ENCODE results near the gene TUBAL3. TPM values are rescaled to one million over a fixed set of nuclear protein-coding genes. Genes with fewer than 3 reads are reported as not detected.
A peak's percentile ranks its signal among the peaks of the same experiment; 100 is the strongest.
"Not testable (repeated sequence)": the region's sequence is repeated elsewhere in the genome, so short reads cannot be mapped to it uniquely, and the experiment has no call there.

The TUBAL3 gene
- total RNA-seq, 2 donors from 2014 or later: not detected

DNA sequence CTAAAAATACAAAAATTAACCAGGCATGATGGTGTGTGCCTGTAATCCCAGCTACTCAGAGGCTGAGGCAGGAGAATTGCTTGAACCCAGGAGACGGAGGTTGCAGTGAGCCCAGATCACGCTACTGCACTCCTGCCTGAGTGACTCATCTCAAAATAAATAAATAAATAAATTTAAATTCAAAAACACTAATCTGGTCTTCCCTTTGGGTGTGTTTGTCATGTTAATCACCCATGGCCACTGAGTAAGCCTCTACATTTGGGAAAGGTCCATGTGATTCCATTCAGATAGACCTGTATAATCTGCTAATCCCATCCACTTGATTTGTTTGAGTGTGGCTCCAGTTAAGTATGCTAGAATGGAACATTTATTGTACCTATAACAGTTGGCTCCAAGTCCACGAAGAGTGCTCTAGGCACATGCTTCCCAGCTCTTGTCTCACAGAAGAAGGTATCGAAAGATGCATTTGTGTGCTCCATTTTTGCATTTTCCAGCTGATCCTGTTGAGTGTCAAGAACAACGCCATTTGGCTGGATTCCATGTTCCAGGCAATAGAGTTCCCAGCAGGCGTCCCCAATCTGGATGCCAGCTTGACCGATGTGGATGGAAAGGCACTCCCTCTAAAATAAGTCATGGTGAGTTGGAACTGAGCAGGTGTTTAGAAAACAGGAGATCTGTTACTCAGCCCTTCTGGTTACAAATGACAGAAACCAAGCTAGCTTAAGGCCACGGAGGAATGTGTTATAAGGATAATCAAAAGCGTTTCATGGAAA lies 4.0 kb downstream of the TUBAL3 start:
- H3K9me3 Mint-ChIP-seq: no peaks in the 10 kb centered on the region
- DNase-seq (ENCODE audit: low spot score in 2 of 2) (no peak), ATAC-seq (no peak)
- no peaks in the 10 kb centered on the region for H3K36me3 Mint-ChIP-seq
- no peak overlapping the region for H3K27ac Mint-ChIP-seq

- H3K36me3 Mint-ChIP-seq: no peaks in the 10 kb centered on the region
- ATAC-seq: no peak
- H3K27ac Mint-ChIP-seq: no peak overlapping the region
- H3K9me3 Mint-ChIP-seq: no peaks in the 10 kb centered on the region
- DNase-seq (ENCODE audit: low spot score in 2 of 2): no peak
Measured at GRCh38 chr10:5399332-5399731, 5.3 kb downstream of the TUBAL3 start.

- no peak overlapping the region for H3K27ac Mint-ChIP-seq
- H3K36me3 Mint-ChIP-seq: peaks cover under 1 to 9% of the 10 kb centered on the region in 2 donors
- ATAC-seq: no peak
Measured at GRCh38 chr10:5396556-5397300, 7.9 kb downstream of the TUBAL3 start.

GRCh38 chr10:5395168-5395567 lies 9.5 kb downstream of the TUBAL3 start:
- DNase-seq (ENCODE audit: low spot score in 2 of 2) (no peak), ATAC-seq (no peak)
- Mint-ChIP-seq H3K27ac (no peak overlapping the region), H3K9me3 (peaks cover 10 to 14% of the 10 kb centered on the region in 2 donors), H3K36me3 (peaks cover 6 to 25% of the 10 kb centered on the region in 2 donors)

More at GRCh38 chr10:5396556-5397300, 7.9 kb downstream of the TUBAL3 start:
- peaks cover 0 to under 1% of the 10 kb centered on the region in 2 donors for H3K9me3 Mint-ChIP-seq
- DNase-seq (ENCODE audit: low spot score in 2 of 2): no peak

GRCh38 chr10:5393529-5393928 lies 11.1 kb downstream of the TUBAL3 start:
- no peak for ATAC-seq
- Mint-ChIP-seq H3K27ac (no peak overlapping the region), H3K36me3 (peaks cover 6 to 25% of the 10 kb centered on the region in 2 donors), H3K9me3 (peaks cover 16 to 21% of the 10 kb centered on the region in 2 donors)
- DNase-seq (ENCODE audit: low spot score in 2 of 2): no peak

DNA sequence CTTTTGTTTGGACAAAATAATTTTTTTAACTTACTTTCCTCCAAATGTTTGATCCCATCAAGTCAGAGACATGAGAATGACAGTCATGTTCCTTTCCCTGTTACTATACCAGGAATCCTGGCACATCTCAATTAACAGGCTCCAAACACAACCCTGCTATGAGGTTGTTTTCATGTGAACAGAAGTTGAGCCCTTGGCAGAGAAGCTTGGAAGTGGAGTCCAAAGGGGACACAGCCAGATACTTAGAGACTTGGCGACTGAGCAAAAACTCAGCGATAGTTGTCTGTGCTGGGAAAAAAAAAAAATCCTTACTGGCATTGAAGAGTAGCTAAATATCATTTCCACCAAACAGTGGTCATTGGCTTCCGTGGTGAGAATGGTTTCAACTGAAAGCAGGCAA lies 12.8 kb downstream of the TUBAL3 start:
- H3K36me3 Mint-ChIP-seq: peaks cover 6 to 30% of the 10 kb centered on the region in 2 donors
- ATAC-seq: no peak
- H3K27ac Mint-ChIP-seq: no peak overlapping the region
- no peak for DNase-seq (ENCODE audit: low spot score in 2 of 2)
- peaks cover 20 to 26% of the 10 kb centered on the region in 2 donors for H3K9me3 Mint-ChIP-seq

- no peak for ATAC-seq
Measured at GRCh38 chr10:5390607-5391205, 13.9 kb downstream of the TUBAL3 start.

GRCh38 chr10:5387169-5387568 lies 17.5 kb downstream of the TUBAL3 start:
- DNase-seq (ENCODE audit: low spot score in 2 of 2) (no peak), ATAC-seq (peak in 1 of 2 donors; percentile 90)
- Mint-ChIP-seq H3K36me3 (peaks cover 6 to 26% of the 10 kb centered on the region in 2 donors), H3K27ac (no peak overlapping the region), H3K9me3 (peaks cover 20 to 26% of the 10 kb centered on the region in 2 donors)

More at GRCh38 chr10:5390607-5391205, 13.9 kb downstream of the TUBAL3 start:
- Mint-ChIP-seq H3K9me3 (peaks cover 20 to 26% of the 10 kb centered on the region in 2 donors), H3K36me3 (peaks cover 6 to 30% of the 10 kb centered on the region in 2 donors), H3K27ac (no peak overlapping the region)
- DNase-seq (ENCODE audit: low spot score in 2 of 2): no peak

DNA sequence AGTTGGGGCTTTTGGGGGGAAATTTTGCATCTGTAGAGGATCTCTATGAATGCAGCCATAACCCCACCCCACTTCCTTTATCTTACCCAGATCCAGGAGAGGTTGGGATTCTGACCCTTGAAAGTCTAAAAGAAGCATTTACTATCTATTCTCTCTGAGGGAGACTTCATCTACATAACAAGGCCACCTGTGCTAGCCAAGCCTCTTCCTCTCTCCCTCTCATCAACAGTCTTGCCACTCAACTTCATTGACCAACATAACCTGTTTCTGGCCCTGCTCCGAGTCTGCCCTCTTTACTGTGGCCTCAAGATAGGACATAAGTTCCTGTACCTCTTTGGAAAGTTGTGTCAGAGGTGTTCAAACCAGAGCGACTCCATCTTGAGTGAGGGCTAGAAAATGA lies 19.4 kb downstream of the TUBAL3 start:
- DNase-seq (ENCODE audit: low spot score in 2 of 2) (no peak), ATAC-seq (no peak)
- Mint-ChIP-seq H3K36me3 (peaks cover 0 to 6% of the 10 kb centered on the region in 2 donors), H3K27ac (no peak overlapping the region), H3K9me3 (peaks cover 10 to 12% of the 10 kb centered on the region in 2 donors)

DNA sequence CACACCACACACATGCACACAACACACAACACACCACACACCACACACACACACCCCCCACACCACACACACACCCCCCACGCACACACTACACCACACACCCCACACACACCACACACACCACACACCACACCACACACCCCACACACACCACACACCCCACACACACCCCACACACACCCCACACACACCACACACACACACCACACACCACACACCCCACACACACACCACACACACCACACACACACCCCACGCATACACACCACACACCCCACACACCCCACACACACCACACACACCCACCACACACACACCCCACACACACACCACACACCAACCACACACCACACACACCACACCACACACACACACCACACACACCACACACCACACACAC lies 23.4 kb downstream of the TUBAL3 start:
- ATAC-seq (no peak), DNase-seq (ENCODE audit: low spot score in 2 of 2) (no peak)

DNA sequence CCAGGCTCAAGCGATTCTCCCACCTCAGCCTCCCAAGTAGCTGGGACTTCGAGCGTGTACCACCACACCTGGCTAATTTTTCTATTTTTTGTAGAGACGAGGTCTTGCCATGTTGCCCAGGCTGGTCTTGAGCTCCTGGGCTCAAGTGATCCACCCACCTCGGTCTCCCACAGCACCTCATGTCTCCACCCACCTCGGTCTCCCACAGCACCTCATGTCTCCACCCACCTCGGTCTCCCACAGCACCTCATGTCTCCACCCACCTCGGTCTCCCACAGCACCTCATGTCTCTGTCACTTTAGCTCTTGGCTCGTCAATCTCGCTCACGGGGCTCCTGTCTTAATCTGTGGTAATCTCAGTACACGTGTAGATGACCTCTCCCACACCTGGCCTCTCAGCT lies 24.2 kb downstream of the TUBAL3 start:
- not testable (repeated sequence) for H3K27ac Mint-ChIP-seq; ATAC-seq; H3K36me3 Mint-ChIP-seq; H3K9me3 Mint-ChIP-seq; DNase-seq (ENCODE audit: low spot score in 2 of 2)

More for the DNA sequence above, 23.4 kb downstream of the TUBAL3 start:
- Mint-ChIP-seq H3K9me3 (peaks cover 0 to 5% of the 10 kb centered on the region in 2 donors), H3K36me3 (no peaks in the 10 kb centered on the region), H3K27ac (no peak overlapping the region)

- not testable (repeated sequence) for DNase-seq (ENCODE audit: low spot score in 2 of 2); ATAC-seq; H3K9me3 Mint-ChIP-seq; H3K36me3 Mint-ChIP-seq; H3K27ac Mint-ChIP-seq
Measured at GRCh38 chr10:5379202-5379601, 25.4 kb downstream of the TUBAL3 start.

DNA sequence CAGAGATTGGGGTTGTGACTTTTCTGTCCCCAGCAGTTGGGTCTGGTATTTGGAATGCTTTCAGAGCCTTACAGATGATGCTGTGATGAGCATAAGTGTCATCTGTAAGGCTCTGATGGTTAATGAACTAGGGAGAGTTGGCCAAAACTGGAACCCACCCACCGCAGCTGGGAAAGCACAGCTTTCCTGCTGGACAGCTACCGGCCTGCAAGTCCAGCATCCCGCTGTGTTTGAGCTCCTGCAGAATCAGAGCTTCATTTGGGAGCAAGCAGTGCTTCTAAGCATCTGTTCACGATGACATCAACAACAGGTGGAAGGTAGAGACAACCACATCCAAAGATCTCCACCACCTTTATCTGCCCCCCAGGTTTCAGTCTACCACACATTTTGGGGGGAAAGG lies 28.2 kb downstream of the TUBAL3 start:
- H3K9me3 Mint-ChIP-seq: peaks cover 0 to 5% of the 10 kb centered on the region in 2 donors
- DNase-seq (ENCODE audit: low spot score in 2 of 2) (no peak), ATAC-seq (no peak)
- no peaks in the 10 kb centered on the region for H3K36me3 Mint-ChIP-seq
- no peak overlapping the region for H3K27ac Mint-ChIP-seq

- DNase-seq (ENCODE audit: low spot score in 2 of 2) (no peak), ATAC-seq (no peak)
- H3K36me3 Mint-ChIP-seq: no peaks in the 10 kb centered on the region
- peak overlapping the region; percentile 20 to 69 for H3K27ac Mint-ChIP-seq
- peaks cover 9 to 13% of the 10 kb centered on the region in 2 donors for H3K9me3 Mint-ChIP-seq
Measured at GRCh38 chr10:5373891-5374611, 30.6 kb downstream of the TUBAL3 start.

GRCh38 chr10:5373307-5373706 lies 31.3 kb downstream of the TUBAL3 start:
- DNase-seq (ENCODE audit: low spot score in 2 of 2): no peak
- ATAC-seq: no peak
- no peaks in the 10 kb centered on the region for H3K36me3 Mint-ChIP-seq
- H3K9me3 Mint-ChIP-seq: peaks cover 9 to 12% of the 10 kb centered on the region in 2 donors
- peak overlapping the region in 1 of 2 donors; percentile 29 for H3K27ac Mint-ChIP-seq

DNA sequence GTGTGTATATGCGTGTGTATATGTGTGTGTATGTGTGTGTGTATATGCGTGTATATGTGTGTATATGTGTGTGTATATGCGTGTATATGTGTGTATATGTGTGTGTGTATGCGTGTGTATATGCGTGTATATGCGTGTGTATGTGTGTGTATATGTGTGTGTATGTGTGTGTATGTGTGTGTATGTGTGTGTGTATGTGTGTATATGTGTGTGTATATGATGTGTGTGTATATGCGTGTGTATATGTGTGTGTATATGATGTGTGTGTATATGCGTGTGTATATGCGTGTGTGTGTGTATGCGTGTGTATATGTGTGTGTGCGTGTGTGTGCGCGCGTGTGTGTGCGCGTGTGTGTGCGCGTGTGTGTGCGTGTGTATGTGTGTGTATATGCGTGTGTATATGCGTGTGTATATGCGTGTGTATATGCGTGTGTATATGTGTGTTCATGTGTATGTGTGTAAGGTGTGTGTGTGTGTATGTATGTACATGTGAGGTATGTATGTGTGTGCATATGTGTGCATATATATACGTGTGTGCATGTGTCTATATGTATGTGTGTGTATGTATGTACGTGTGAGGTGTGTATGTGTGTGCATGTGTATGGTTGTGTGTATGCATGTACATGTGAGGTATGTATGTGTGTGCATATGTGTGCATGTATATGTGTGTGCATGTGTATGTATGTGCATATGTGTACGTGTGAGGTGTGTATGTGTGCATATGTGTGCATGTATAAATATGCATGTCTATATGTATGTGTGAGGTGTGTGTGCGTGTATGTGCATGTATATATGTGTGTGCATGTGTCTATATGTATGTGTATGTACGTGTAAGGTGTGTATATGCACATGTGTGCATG lies 33.9 kb downstream of the TUBAL3 start:
- Mint-ChIP-seq H3K9me3 (peaks cover 9 to 12% of the 10 kb centered on the region in 2 donors), H3K27ac (no peak overlapping the region)
- no peak for ATAC-seq

More for the DNA sequence above, 33.9 kb downstream of the TUBAL3 start:
- no peak for DNase-seq (ENCODE audit: low spot score in 2 of 2)
- H3K36me3 Mint-ChIP-seq: no peaks in the 10 kb centered on the region

Measured in activated naive CD4-positive, alpha-beta T cell treated with anti-CD3 and anti-CD28 coated beads, Interleukin-2, amount 50 U/mL, for 72 hours (primary cell).